Upper lobe of left lung (tissue), 4 donors: Measurements from ENCODE around the gene JARID2.

Experiments
- POLR2A ChIP-seq, 4 donors: fragments of 450-650 bp; IDR thresholded peaks; one replicate each; pipeline ENCODE4 v1.5.1; 2016 to 2017; ENCODE audit warnings: antibody characterized with exemption in 4 of 4, mild to moderate bottlenecking in 2 of 4
- POLR2AphosphoS5 ChIP-seq, 2 donors: sonication (generic); formaldehyde crosslinking; IDR thresholded peaks; one replicate each; pipeline ENCODE4 v1.5.1; 2017; ENCODE audit warnings: antibody characterized with exemption in 2 of 2
- TF ChIP-seq, protein P1 (sequence below), 6 experiments: fragments of 450-650 bp in 4 of 6; fragments of 200-600 bp in 2 of 6; sonication (generic) in 2 of 6; IDR thresholded peaks; one replicate each; pipeline ENCODE4 v1.5.1; 2016 to 2019; ENCODE audit warnings: antibody characterized with exemption in 6 of 6

- TF ChIP-seq, protein P1, sequence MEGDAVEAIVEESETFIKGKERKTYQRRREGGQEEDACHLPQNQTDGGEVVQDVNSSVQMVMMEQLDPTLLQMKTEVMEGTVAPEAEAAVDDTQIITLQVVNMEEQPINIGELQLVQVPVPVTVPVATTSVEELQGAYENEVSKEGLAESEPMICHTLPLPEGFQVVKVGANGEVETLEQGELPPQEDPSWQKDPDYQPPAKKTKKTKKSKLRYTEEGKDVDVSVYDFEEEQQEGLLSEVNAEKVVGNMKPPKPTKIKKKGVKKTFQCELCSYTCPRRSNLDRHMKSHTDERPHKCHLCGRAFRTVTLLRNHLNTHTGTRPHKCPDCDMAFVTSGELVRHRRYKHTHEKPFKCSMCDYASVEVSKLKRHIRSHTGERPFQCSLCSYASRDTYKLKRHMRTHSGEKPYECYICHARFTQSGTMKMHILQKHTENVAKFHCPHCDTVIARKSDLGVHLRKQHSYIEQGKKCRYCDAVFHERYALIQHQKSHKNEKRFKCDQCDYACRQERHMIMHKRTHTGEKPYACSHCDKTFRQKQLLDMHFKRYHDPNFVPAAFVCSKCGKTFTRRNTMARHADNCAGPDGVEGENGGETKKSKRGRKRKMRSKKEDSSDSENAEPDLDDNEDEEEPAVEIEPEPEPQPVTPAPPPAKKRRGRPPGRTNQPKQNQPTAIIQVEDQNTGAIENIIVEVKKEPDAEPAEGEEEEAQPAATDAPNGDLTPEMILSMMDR (IDR thresholded peaks at IDR 0.05): no peak
- no peak for TF ChIP-seq POLR2AphosphoS5 (IDR thresholded peaks at IDR 0.05)
- no peak for TF ChIP-seq POLR2A (IDR thresholded peaks at IDR 0.05)
These were observed 185.1 kb downstream of the JARID2 start for GRCh38 chr6:15430931-15431405.
